PC-3 (cell line): Measurements from ENCODE around the gene SLC38A2.

Experiments
- CTCF ChIP-seq: fragments of 300-600 bp; sonication (generic); conservative IDR thresholded peaks from 2 replicates; pipeline ENCODE4 v1.5.1; 2017; ENCODE audit warnings: antibody characterized with exemption, low read depth, mild to moderate bottlenecking, low read length
- EZH2 ChIP-seq: fragments of 300-600 bp; sonication (generic); IDR thresholded peaks from one replicate; pipeline ENCODE4 v1.6.1; 2017; ENCODE audit warnings: antibody characterized with exemption, mild to moderate bottlenecking, low read length; ENCODE audit not compliant: unreplicated experiment
- EZH2phosphoT487 ChIP-seq: fragments of 300-600 bp; sonication (generic); IDR thresholded peaks from 2 replicates; pipeline ENCODE4 v1.6.1; 2018; ENCODE audit warnings: mild to moderate bottlenecking, antibody characterized with exemption, low read length, borderline replicate concordance

- TF ChIP-seq CTCF (no peak), EZH2 (no peak), EZH2phosphoT487 (no peak)
These were observed 29.1 kb upstream of the SLC38A2 start for GRCh38 chr12:46401662-46402061.
